ENCODE data around the gene CAGE1. TPM values are rescaled to one million over a fixed set of nuclear protein-coding genes. Genes with fewer than 3 reads are reported as not detected.

The CAGE1 gene
- total RNA-seq, 1 donor from 2014 or later, result 0.05 TPM

- ATAC-seq, result peak; percentile 99
- peak; percentile 98 for DNase-seq (ENCODE audit: low spot score)
Measured at GRCh38 chr6:7312616-7313504, 76.7 kb downstream of the CAGE1 start, which contains the start of gene SSR1. TSS of gene SSR1 (minus strand) at chr6:7313199. CDS start at chr6:7313120, 79 bp downstream.

- ATAC-seq (no peak), DNase-seq (ENCODE audit: low spot score) (no peak)
Measured at GRCh38 chr6:7311917-7312615, 77.5 kb downstream of the CAGE1 start.

GRCh38 chr6:7311176-7311575 lies 78.4 kb downstream of the CAGE1 start:
- ATAC-seq (no peak), DNase-seq (ENCODE audit: low spot score) (no peak)

GRCh38 chr6:7309050-7309449 lies 80.5 kb downstream of the CAGE1 start:
- DNase-seq (ENCODE audit: low spot score) (no peak), ATAC-seq (no peak)

GRCh38 chr6:7307533-7307932 lies 82.0 kb downstream of the CAGE1 start:
- DNase-seq (ENCODE audit: low spot score) (no peak), ATAC-seq (no peak)

- no peak for DNase-seq (ENCODE audit: low spot score)
- no peak for ATAC-seq
Measured at GRCh38 chr6:7304821-7305220, 84.7 kb downstream of the CAGE1 start.

GRCh38 chr6:7301702-7302101 lies 87.8 kb downstream of the CAGE1 start:
- DNase-seq (ENCODE audit: low spot score) (no peak), ATAC-seq (peak; percentile 53)

GRCh38 chr6:7300926-7301325 lies 88.6 kb downstream of the CAGE1 start:
- ATAC-seq (no peak), DNase-seq (ENCODE audit: low spot score) (no peak)

- DNase-seq (ENCODE audit: low spot score), result no peak
- ATAC-seq, result no peak
Measured at GRCh38 chr6:7298113-7298512, 91.4 kb downstream of the CAGE1 start.

- ATAC-seq (no peak), DNase-seq (ENCODE audit: low spot score) (no peak)
Measured at GRCh38 chr6:7296602-7297001, 92.9 kb downstream of the CAGE1 start.

GRCh38 chr6:7295916-7296315 lies 93.6 kb downstream of the CAGE1 start:
- no peak for ATAC-seq
- no peak for DNase-seq (ENCODE audit: low spot score)

GRCh38 chr6:7292596-7293255 lies 96.8 kb downstream of the CAGE1 start:
- DNase-seq (ENCODE audit: low spot score) (no peak), ATAC-seq (no peak)

GRCh38 chr6:7290079-7290478 lies 99.5 kb downstream of the CAGE1 start:
- ATAC-seq, result no peak
- no peak for DNase-seq (ENCODE audit: low spot score)

GRCh38 chr6:7285416-7285815 lies 104.1 kb downstream of the CAGE1 start:
- ATAC-seq, result no peak
- no peak for DNase-seq (ENCODE audit: low spot score)

GRCh38 chr6:7283676-7284075 lies 105.9 kb downstream of the CAGE1 start:
- DNase-seq (ENCODE audit: low spot score) (no peak), ATAC-seq (no peak)

GRCh38 chr6:7282097-7282906 lies 107.2 kb downstream of the CAGE1 start:
- DNase-seq (ENCODE audit: low spot score) (no peak), ATAC-seq (no peak)

Other genes with a start within 250 kb of the CAGE1 start
- gene SSR1, start 76.5 kb downstream of the CAGE1 start, total RNA-seq, result 110 TPM
- 4.4 TPM for gene RIOK1, start 66 bp upstream of the CAGE1 start, total RNA-seq
- gene DSP, start 151.9 kb upstream of the CAGE1 start, total RNA-seq, result 67.5 TPM
- gene SNRNP48, start 200.5 kb upstream of the CAGE1 start, total RNA-seq, result 7.6 TPM

All from left lobe of liver (tissue), 2 donors.